Stimulated activated CD4-positive, alpha-beta T cell treated with anti-CD3 and anti-CD28 coated beads, TNF-alpha, amount 100 ng/mL, for 48 hours (primary cell): ENCODE data around the gene GNA12.

Source experiments
- DNase-seq, 3 donors: peaks; one replicate each; pipeline ENCODE4 v3.0.0-alpha.2; 2020; ENCODE audit warnings: low read depth in 3 of 3

GNA12 gene

DNA sequence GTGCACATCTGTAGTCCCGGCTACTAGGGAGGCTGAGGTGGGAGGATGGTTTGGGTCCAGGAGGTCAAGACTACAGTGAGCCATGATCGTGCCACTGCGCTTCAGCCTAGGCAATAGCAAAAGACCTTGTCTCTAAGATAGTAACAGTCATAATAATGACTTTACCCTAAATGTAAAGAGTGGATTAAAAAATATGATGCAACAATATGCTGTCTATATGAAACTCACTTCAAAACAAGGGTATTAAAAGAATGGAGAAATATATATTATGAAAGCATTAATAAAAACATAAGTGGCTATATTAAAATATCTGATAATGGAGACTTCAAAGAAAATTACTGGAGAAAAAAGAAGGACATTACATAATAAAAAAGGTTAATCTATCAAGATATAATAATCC lies 5.7 kb downstream of the GNA12 start:
- DNase-seq: no peak

DNA sequence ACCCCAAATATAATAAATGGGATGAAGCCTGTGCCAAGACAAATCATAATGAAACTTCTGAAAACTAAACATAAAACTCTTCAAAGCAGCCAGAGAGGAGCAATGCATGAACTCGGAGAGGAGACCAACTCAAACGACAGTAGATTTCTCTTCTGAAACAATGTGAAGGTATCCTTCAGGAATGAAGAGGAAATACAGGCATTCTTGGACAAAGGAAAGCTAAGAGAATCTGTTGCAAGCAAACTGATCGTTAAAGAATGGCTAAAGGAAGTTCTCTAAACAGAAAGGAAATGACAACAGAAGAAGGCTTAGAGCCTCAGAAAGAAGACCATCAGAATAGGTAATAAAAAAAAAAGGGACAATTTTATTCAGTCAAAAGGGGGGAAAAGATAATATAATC lies 6.6 kb downstream of the GNA12 start:
- DNase-seq: no peak

DNA sequence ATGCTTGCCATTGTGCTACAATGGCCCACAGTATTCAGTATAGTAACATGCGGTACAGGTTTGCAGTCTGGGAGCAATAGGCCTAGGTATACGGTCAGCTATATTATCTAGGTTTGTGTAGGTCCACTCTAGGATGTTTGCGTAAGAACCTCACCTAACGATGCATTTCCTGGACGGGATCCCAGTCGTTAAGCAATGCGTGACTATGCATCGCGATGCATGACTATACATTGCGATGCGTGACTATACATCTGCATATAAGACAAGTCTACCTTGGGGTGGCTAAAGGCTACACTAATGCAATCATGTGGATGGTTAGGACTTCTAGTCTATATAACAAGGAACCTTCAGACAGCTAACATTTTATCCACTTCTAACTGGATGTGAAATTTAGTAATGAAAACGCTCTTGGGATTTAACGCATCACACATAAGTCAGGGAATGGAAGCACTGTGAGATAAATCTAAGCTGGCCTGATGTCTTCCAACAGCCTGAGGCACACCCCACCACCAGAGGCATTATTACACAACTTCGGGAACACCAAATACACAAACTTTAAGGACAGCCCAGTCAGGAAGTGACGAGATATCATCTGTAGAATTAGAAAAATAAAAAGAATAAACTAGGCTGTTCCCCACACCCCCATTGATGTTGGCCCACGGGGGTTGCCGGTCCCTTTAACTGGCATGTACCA lies 9.2 kb downstream of the GNA12 start:
- DNase-seq: no peak

DNA sequence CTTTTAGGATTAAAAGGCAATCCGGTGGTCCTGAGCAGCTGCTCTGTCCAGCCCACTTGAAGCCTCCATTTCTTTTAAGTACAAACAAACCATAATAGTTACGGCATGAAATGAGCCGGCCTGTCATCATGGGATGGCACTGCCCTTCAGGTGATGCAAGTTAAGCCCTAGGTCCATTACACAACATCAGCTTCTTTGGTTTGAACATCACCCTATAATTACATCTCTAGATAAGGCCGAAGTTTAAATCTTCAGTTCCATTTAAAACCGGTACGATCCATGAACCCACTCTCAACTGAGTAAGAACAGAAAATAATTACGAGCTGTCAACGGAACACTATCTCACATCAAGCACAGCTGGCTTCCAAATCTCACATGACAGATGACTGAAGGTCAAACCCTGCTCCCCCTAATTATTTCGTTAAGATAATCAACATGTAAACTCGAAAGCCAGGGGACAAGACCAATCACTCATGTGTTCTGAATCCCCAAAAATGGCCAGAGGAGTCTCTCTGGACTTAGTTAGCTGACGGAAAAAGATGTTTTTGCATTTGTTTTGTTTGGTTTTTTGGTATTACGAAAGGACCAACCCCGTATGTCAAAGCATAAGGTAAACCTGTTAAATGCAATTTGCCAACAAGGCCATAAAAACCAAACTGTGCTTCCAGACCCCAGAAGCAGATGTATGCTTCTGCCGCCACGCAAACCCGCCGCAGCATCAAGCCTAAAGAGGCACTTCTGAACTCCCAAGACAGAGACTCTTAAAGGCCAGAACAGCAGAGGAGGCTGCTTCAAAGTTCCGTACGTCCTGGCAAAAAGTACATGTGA lies 10.8 kb downstream of the GNA12 start:
- DNase-seq: no peak

DNA sequence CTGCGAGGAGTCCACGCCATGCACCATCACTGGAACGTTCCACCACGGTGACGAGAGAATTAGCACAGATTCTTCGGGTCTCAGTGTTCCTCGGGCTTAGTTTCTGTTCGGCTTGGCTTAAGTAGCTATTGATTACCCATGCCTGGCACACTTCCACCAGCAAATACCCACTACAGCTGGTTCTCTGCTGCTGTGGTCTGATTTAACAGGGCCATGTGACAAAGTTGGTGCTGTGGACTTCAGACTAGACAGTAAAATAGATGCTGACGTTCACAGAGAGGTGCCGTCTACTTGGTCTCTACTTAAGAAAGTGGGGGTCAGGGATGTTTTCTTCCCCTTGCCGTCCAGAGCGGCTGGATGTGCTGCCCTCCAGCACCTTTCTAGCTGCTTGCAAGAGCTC lies 11.6 kb downstream of the GNA12 start:
- DNase-seq: no peak

DNA sequence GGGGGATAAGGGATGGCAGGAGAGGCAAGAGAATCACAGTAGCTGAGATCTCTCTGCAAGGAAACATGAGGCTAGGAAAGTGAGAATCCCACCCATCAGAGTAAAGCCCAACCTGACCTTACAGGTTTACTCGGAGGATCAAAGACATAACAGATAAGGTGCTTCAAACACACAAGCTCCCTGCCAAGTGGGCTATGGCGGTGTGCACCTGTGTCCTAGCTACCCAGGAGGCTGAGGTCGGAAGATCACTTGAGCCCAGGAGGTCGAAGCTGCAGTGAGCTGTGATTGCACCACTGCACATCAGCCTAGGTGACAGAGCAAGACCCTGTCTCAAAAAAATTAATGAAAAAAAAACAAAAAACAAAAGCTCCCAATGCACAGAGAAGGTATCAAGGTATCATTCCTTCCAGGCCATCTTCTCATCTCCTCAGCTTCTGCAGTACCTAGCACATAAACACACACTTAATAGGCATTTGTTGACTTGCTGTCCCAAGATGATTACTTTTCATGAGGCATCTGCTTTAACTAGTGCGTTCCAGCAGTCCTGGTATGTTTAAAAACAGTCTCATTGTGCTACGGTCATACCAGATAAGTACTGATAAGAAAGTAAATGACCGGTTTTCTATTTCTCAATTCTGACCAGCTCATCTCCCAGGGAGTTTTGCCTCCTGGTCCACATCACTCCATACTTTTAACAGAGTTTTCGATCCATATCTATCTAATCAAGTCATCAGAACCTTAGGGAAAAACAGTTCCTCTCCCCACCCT lies 13.3 kb downstream of the GNA12 start:
- no peak for DNase-seq

DNA sequence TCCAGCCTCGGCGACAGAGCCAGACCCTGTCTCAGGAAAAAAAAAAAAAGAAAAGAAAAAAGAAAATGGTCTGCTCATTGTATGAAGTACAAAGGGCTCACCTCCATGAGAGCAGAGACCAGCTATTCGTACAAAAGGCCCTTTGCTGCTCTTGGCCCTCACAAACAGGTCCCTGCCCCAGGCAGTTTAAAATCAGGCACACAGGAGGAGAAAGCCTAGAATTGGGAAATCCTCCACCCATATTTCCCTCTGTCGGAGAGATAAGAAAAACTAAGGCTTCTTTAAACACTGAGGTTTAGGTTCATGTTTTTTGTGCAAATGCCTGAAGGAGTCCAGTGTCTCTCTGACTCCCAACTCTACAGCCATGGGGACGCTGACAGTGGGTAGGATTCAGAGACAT lies 15.1 kb downstream of the GNA12 start:
- DNase-seq: no peak

DNA sequence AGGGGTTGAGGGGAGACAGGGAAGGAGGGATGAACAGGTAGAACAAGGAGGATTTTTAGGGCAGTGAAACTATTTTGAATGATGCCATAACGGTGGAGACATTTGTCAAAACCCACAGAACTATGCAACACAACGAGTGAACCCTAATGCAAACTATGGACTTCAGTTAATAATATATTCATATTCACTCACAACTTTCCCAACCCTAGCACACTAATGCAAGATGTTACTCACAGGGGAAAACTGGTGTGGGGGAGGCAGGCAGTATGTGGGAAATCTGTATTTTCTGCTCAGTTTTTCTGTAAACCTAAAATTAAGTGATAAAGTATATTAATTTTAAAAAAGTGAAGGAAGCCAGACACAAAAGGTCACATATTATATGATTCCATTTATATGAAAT lies 17.3 kb downstream of the GNA12 start:
- no peak for DNase-seq

DNA sequence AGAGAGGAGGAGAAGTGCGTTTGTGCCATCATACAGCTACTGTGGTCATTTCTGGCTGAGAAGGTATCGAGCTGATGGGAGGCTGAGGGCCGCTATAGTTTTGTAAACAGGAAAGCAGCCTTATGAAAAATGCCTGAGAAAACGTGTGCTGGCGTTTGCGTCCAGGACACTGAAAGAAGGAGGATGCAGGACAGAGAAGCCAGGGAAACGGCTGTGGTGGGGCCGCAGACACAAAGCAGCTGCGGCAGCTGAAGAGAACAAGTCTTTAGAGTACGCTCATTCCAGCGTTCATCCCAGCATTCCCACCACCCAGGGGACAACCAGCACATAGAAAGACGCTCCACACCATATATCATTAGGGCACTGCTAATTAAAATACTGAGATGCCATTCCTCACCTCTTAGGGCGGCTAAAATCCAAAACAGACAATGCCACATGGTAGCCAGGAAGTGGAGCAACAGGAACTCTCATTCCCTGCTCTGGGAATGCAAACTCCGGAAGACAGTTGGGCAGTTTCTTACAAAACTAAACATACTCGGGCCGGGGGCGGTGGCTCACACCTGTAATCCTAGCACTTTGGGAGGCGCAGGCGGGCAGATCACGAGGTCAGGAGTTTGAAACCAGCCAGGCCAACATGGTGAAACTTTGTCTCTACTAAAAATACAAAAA lies 18.4 kb downstream of the GNA12 start:
- no peak for DNase-seq

DNA sequence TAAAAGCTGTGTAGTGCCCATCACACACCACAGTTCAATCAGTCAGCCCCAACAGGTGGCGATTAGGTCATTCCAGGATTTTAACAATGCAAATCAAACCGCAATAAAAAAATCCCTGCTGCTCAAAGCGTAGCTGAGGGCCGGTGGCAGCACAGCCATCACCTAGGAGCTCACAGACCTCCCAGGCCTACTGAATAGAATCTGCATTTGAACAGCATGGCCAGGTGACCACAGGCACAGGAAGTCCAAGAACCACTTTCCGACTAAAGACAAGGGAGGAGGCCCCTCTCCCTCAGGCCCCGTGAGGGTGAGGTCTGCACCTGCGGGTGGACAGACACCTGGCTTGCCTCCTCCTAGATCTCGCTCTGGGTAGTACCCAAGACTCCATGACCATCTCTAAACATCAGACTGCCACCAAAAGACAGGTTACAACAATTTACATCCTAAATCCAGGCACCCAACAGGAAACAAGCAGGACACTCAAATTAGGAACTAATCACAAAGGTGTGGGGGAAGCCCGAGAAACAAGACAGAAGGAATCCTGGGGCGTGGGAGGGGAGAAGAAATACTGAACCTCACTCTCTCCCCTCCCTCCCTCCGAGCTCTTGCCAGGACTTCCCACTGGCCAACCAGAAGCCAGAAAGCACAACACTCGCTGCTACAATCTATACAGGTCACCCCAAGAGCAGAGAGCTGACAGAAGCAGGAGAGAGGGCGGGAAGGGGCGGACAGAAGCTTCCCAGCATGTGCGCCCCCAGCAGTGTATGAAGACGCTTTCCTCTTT lies 19.2 kb downstream of the GNA12 start:
- no peak for DNase-seq

DNA sequence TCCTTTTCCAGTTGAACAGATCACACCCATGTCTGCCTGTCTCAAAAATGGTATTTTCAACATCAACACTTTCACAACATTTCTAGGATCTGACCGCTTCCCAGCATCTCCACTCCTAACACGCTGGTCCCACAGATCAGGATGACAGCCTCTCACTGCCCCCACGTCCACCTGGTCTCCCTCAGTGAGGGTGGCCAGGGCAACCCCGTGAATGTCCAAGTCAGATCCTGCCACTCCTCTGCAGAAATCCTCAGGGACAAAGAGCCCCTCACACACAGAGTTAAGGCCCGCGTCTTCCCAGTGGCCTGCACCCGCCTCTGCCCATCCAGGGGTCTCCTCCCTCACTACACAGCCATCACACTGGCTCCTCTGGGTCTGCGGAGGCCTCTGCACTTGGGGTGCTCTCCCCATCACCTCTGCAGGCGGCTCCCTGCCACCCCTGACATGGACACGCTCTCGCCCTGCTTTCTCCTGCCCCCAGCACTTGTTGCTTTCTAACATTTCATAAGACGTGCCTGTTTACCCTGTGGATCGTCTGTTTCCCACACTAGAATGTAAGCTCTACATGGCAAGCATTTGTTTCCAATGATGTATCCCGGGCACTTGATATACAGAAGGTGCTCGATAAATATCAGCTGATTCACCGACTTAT lies 20.0 kb downstream of the GNA12 start:
- no peak for DNase-seq

DNA sequence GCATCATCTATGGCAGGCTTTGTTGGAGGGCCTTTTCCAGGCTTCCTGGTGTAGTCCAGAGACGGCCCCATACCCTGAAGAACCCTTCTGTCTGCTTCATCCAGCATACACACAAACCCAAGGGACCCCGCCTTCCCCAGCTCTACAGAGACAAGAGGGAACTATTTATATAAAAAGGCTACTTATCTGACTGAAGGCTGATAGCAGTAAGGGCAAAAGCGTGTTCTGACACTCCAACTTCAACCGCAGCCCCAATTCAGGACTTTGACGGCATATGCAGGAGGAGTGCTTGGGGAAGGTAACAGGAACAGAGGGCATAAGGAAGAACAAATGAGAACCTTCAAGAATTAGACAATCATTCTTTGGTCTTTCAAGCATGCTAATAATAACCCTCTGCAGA lies 21.0 kb downstream of the GNA12 start:
- DNase-seq: no peak

DNA sequence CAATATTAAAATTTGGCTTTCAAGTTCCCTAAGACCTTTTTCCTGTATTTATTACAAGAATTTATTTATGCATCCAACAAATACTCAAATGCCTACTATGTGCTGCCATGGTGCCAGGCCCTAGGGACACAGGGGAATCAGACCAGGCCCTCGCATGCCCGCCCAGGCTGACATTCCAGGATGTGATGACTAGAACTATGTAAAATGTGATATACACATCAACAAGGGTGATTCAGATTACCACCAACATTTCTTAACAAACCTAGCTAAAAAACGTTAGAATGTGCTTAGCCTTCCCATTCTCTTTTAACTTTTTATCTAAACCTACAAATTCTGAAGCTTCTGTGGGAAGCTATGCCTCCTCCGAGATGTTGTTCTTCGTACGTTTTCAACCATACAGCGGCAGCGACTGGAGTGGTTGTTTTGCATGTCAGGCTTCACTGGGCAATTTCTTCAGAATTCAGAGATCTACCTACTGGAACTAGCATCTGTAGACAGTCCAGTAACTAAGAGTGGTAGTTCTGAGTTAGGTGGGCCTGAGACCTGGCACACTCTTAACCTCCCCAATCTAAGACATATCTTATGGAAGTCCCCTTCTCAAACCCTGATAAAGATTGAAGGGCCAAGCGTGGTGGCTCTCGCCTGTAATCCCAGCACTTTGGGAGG lies 22.1 kb downstream of the GNA12 start:
- no peak for DNase-seq

DNA sequence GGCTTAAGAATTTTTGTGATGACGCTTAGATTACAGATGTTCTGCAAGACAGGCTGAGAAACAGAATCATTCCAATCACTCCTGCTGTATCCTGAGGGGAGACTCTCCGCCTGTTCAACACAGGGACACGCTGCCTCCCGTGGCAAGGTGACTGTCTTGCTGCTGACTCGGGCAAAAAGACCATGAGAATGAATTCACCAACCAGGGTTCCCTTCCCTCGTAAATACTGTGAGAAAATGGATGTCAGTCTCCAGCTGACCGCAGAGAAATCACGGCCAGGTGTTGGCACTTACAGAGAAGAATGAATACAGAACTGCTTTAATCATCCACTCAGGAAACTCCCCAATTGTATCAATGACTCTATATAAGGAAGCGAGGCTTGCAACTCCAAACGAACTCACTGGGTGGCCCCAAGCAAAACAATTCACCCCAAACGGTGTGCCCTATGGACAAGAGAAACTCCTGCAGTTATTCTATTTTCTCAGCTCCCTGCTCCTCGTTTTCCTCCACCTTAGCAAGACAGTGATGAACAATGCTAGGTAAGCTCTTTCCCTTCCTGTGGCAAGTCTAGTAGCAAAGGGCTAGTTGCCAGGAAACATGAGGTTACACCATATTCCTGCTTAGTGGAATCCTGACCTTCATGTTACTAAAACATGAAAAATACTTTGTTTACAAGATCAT lies 22.8 kb downstream of the GNA12 start:
- no peak for DNase-seq

DNA sequence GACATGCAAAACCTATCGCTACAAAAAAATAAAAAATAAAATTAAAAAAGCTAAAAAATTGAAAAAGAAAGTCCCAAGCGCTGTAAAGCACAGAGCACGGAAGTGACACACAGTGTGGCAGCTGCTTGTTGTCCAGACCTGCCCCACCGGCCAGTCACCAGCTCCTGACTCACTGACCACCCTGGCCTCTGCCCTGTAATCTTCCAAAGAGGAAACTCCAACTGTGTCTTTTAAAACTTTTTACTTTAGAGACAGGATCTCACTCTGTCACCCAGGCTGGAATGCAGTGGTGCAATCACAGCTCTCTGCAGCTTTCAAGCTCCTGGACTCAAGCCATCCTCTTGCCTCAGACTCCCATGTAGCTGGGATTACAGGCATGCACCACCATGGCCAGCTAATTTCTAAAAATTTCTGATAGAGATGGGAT lies 23.6 kb downstream of the GNA12 start:
- DNase-seq: no peak

DNA sequence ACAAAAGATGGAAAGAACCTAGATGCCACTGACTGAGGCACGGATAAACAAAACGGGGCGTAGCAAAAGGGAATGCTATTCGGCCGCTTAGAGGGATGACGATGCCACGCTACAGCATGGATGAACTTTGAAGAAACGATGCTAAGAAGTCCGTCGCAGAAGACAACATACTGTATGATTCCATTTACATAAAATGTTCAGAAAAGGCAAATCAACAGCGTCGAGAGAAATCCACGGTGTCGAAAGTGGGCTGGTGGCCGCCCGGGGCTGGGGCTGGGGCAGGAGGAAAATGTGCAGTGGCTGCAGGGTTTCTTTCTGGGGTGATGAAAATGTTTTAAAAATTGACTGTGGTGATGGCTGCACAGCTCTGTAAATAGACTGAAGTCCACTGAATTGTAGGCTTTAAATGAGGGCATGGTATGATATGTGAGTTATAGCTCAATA lies 24.1 kb downstream of the GNA12 start:
- no peak for DNase-seq

DNA sequence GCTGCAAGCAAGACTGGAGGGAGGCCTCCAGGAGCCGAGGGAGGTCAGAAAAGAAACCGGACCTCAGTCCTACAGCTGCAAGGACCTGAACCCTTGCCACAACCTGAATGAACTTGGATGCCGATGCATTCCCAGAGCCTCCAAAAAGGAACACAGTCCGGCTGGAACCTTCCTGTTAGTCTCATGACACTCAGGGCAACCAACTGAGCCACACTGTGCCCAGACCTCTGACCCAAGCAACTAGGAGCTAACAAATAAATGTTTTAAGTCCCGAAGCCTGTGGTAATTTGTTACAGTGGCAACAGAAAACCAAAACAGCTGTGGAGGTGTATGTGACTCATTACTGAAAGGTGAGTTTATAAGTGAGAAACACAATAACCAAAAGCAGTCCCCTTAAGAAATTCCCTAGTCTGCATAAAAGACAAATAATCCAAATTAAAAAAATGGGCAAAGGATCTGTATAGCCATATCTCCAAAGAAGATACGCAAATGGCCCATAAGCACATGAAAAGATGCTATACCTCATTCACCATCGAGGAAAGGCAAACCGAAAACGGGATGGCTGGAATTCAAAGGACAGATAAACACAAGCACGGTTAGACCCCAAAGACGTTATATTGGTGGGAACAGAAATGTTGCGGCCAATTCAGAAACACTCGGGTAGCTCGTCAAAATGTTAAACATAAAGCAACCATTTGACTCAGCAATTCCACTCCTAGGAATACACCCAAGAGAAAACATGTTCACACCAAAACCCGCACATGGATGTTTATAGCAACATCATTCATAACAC lies 24.8 kb downstream of the GNA12 start:
- no peak for DNase-seq

DNA sequence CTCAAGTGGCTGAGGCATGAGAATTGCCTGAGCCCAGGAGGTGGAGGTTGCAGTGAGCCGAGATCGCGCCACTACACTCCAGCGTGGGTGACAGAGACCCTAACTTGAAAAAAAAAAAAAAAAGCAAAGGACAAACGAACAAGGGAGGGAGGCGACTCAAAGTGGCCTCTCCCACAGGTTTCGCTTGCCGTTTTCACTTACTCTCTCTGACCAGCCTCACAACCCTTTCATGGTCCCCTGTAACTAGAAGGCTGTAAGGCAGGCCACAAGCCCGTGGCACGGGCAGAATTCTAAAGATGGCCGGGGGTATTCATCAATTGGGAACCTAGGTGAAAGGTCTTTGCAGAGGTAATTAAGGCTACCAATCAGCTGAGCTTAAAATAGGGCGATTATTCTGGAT lies 25.5 kb downstream of the GNA12 start:
- DNase-seq: no peak

DNA sequence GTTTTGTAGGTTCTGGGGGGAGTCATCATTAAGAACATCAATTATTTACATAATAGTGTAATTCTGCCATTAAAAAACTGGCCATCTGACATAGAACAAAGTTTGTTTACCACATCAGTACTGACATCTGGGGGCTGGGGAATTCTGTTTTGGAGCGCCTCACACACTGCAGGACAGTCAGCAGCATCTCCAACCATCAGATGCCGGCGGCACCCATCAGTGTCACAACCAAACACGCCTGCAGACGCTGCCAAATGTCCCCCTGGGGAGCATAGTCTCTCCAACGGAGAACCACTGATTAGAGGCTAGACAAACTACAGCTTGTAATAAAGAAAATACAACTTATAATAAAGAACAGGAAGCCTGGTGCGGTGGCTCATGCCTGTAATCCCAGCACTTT lies 26.0 kb downstream of the GNA12 start:
- DNase-seq: no peak
